Trophoblast cell (in vitro differentiated cells and primary cell): Measurements from ENCODE around the gene CLTA.
"Not testable (repeated sequence)": the region's sequence is repeated elsewhere in the genome, so short reads cannot be mapped to it uniquely, and the experiment has no call there.

ENCODE experiments used
- DNase-seq, 2 donors: peaks; one replicate each; pipeline ENCODE4 v3.0.0-alpha.2; 2016
- H2AFZ ChIP-seq: 2 replicates; pipeline ENCODE4 v1.6.1; 2013; ENCODE audit warnings: low read length, moderate library complexity, mild to moderate bottlenecking; ENCODE audit not compliant: insufficient read depth, poor library complexity
- H2AK5ac ChIP-seq: 2 replicates; pipeline ENCODE4 v1.6.1; 2013; ENCODE audit warnings: mild to moderate bottlenecking, low read length
- H2BK120ac ChIP-seq: 2 replicates; pipeline ENCODE4 v1.6.1; 2013; ENCODE audit warnings: low read length, mild to moderate bottlenecking, moderate library complexity; ENCODE audit not compliant: insufficient read depth, poor library complexity
- H2BK12ac ChIP-seq: 2 replicates; pipeline ENCODE4 v1.6.1; 2013; ENCODE audit warnings: mild to moderate bottlenecking, low read length, moderate library complexity
- H2BK5ac ChIP-seq: 2 replicates; pipeline ENCODE4 v1.6.1; 2013; ENCODE audit warnings: low read length, low read depth, moderate library complexity, mild to moderate bottlenecking; ENCODE audit not compliant: poor library complexity
- H3K14ac ChIP-seq: 2 replicates; pipeline ENCODE4 v1.6.1; 2013; ENCODE audit warnings: mild to moderate bottlenecking, low read length
- H3K18ac ChIP-seq: 2 replicates; pipeline ENCODE4 v1.6.1; 2013; ENCODE audit warnings: mild to moderate bottlenecking, low read length
- H3K23ac ChIP-seq: 2 replicates; pipeline ENCODE4 v1.6.1; 2013; ENCODE audit warnings: low read length
- H3K27ac ChIP-seq: 2 replicates; pipeline ENCODE4 v1.5.1; 2013; ENCODE audit warnings: low read depth, mild to moderate bottlenecking, inconsistent platforms, low read length, moderate library complexity
- H3K27me3 ChIP-seq: 2 replicates; pipeline ENCODE4 v1.6.1; 2013; ENCODE audit warnings: inconsistent platforms, mild to moderate bottlenecking, low read length, moderate library complexity; ENCODE audit not compliant: insufficient read depth
- H3K36me3 ChIP-seq, 2 experiments: 1 replicate in 1 of 2; 2 replicates in 1 of 2; pipeline ENCODE4 v1.6.1; 2013; ENCODE audit warnings: low read length in 2 of 2, mild to moderate bottlenecking in 2 of 2, moderate library complexity in 1 of 2; ENCODE audit not compliant: insufficient read depth in 2 of 2, control insufficient read depth in 1 of 2
- H3K4ac ChIP-seq: 2 replicates; pipeline ENCODE4 v1.6.1; 2013; ENCODE audit warnings: low read depth, mild to moderate bottlenecking, low read length, moderate library complexity
- H3K4me1 ChIP-seq, 2 experiments: 1 replicate in 1 of 2; 2 replicates in 1 of 2; pipeline ENCODE4 v1.6.1; 2013; ENCODE audit warnings: low read length in 2 of 2, mild to moderate bottlenecking in 2 of 2, moderate library complexity in 1 of 2; ENCODE audit not compliant: insufficient read depth in 2 of 2, control insufficient read depth in 1 of 2
- H3K4me2 ChIP-seq: 2 replicates; pipeline ENCODE4 v1.6.1; 2013; ENCODE audit warnings: inconsistent platforms, mild to moderate bottlenecking, low read length, moderate library complexity
- H3K4me3 ChIP-seq: 2 replicates; pipeline ENCODE4 v1.5.1; 2013; ENCODE audit warnings: mild to moderate bottlenecking, low read depth, low read length, inconsistent platforms
- H3K79me1 ChIP-seq: one replicate; pipeline ENCODE4 v1.6.1; 2013; ENCODE audit warnings: low read length
- H3K79me2 ChIP-seq: 2 replicates; pipeline ENCODE4 v1.6.1; 2013; ENCODE audit warnings: low read length, mild to moderate bottlenecking; ENCODE audit not compliant: control insufficient read depth, insufficient read depth, poor library complexity
- H3K9ac ChIP-seq: 2 replicates; pipeline ENCODE4 v1.6.1; 2013; ENCODE audit warnings: mild to moderate bottlenecking, low read length
- H3K9me3 ChIP-seq: 2 replicates; pipeline ENCODE4 v1.6.1; 2013; ENCODE audit warnings: low read depth, mild to moderate bottlenecking, control low read depth, inconsistent platforms, low read length; ENCODE audit not compliant: insufficient read depth
- H4K12ac ChIP-seq: 2 replicates; pipeline ENCODE4 v1.6.1; 2013; ENCODE audit warnings: low read depth, mild to moderate bottlenecking, low read length, moderate library complexity
- H4K8ac ChIP-seq: 2 replicates; pipeline ENCODE4 v1.6.1; 2013; ENCODE audit warnings: low read depth, mild to moderate bottlenecking, low read length, moderate library complexity
- H4K91ac ChIP-seq: one replicate; pipeline ENCODE4 v1.6.1; 2013; ENCODE audit warnings: low read depth, mild to moderate bottlenecking, low read length, moderate library complexity
- WGBS: extraction: QIAGEN DNeasy Blood & Tissue Kit; methylation state at CpG from one replicate; pipeline ENCODE4 v1.1.7; 2013; ENCODE audit warnings: missing lambda C conversion rate; ENCODE audit not compliant: insufficient read length, insufficient coverage; ENCODE audit errors: extremely low coverage; 5-methylcytosine and 5-hydroxymethylcytosine counted together

CLTA gene

GRCh38 chr9:36245906-36246305, 55.2 kb downstream of the CLTA start:
- no CpG with 5 or more reads among the region's 6 CpGs for WGBS
- Histone ChIP-seq H4K8ac (no peak overlapping the region), H3K14ac (no peak overlapping the region), H3K36me3 (peaks cover 11 to 17% of the 10 kb centered on the region in 2 experiments), H3K79me1 (no peaks in the 10 kb centered on the region), H3K27ac (no peak overlapping the region), H3K18ac (no peak overlapping the region), H3K4ac (no peak overlapping the region), H3K4me2 (no peak overlapping the region), H3K23ac (no peak overlapping the region), H2AK5ac (no peak overlapping the region), H4K91ac (no peak overlapping the region), H3K27me3 (no peaks in the 10 kb centered on the region), H2BK120ac (no peak overlapping the region), H3K9ac (no peak overlapping the region), H3K4me3 (no peak overlapping the region), H4K12ac (no peak overlapping the region), H3K9me3 (no peaks in the 10 kb centered on the region), H2BK5ac (no peak overlapping the region), H2BK12ac (no peak overlapping the region), H3K4me1 (no peaks in the 10 kb centered on the region), H2AFZ (no peak overlapping the region), H3K79me2 (no peaks in the 10 kb centered on the region)
- DNase-seq, result no peak

GRCh38 chr9:36247356-36247755, 56.6 kb downstream of the CLTA start:
- Histone ChIP-seq H3K36me3 (peaks cover 12 to 13% of the 10 kb centered on the region in 2 experiments), H2AFZ (no peak overlapping the region), H3K79me1 (no peaks in the 10 kb centered on the region), H3K14ac (no peak overlapping the region), H3K9ac (no peak overlapping the region), H3K18ac (no peak overlapping the region), H3K23ac (no peak overlapping the region), H3K4me2 (no peak overlapping the region), H4K91ac (no peak overlapping the region), H2BK120ac (no peak overlapping the region), H3K27me3 (no peaks in the 10 kb centered on the region), H3K9me3 (no peaks in the 10 kb centered on the region), H3K4ac (no peak overlapping the region), H2AK5ac (no peak overlapping the region), H3K27ac (no peak overlapping the region), H4K12ac (no peak overlapping the region), H3K79me2 (no peaks in the 10 kb centered on the region), H2BK5ac (no peak overlapping the region), H2BK12ac (no peak overlapping the region), H3K4me1 (no peaks in the 10 kb centered on the region), H4K8ac (no peak overlapping the region), H3K4me3 (no peak overlapping the region)
- DNase-seq, result no peak
- WGBS, result no CpG with 5 or more reads among the region's 3 CpGs

- H4K8ac ChIP-seq, H4K12ac ChIP-seq, H2BK12ac ChIP-seq, H2BK5ac ChIP-seq, H3K27ac ChIP-seq, H3K79me1 ChIP-seq, H3K4ac ChIP-seq, H3K4me1 ChIP-seq, H3K4me3 ChIP-seq, H3K79me2 ChIP-seq, H3K18ac ChIP-seq, H4K91ac ChIP-seq, H3K9me3 ChIP-seq, H3K27me3 ChIP-seq, H3K14ac ChIP-seq, H3K4me2 ChIP-seq, H3K23ac ChIP-seq, H2BK120ac ChIP-seq, H2AFZ ChIP-seq, H3K9ac ChIP-seq, H2AK5ac ChIP-seq: not testable (repeated sequence)
- peak in 1 of 2 donors; percentile 69 for DNase-seq
- no CpG with 5 or more reads among the region's 8 CpGs for WGBS
- H3K36me3 ChIP-seq, result peaks cover 11% of the 10 kb centered on the region in 2 experiments
These were observed 57.3 kb downstream of the CLTA start for GRCh38 chr9:36248061-36248460.

- Histone ChIP-seq H3K4me3 (no peak overlapping the region), H3K79me2 (no peaks in the 10 kb centered on the region), H3K27ac (no peak overlapping the region), H4K91ac (no peak overlapping the region), H2BK5ac (no peak overlapping the region), H3K23ac (no peak overlapping the region), H3K36me3 (peaks cover 8 to 11% of the 10 kb centered on the region in 2 experiments), H3K18ac (no peak overlapping the region), H2BK120ac (no peak overlapping the region), H3K4ac (no peak overlapping the region), H3K4me2 (no peak overlapping the region), H3K79me1 (no peaks in the 10 kb centered on the region), H3K4me1 (no peaks in the 10 kb centered on the region), H2BK12ac (no peak overlapping the region), H3K9me3 (no peaks in the 10 kb centered on the region), H4K8ac (no peak overlapping the region), H3K14ac (no peak overlapping the region), H2AFZ (no peak overlapping the region), H4K12ac (no peak overlapping the region), H3K9ac (no peak overlapping the region), H3K27me3 (no peaks in the 10 kb centered on the region), H2AK5ac (no peak overlapping the region)
- DNase-seq, result no peak
- WGBS, result no CpG with 5 or more reads among the region's 6 CpGs
These were observed 58.5 kb downstream of the CLTA start for GRCh38 chr9:36249189-36249588.
